NCI-H1105 treated with DMSO at 0.1 percent for 48 hours (cell line): ENCODE results near the gene ARHGAP1.
"Not testable (repeated sequence)": the region's sequence is repeated elsewhere in the genome, so short reads cannot be mapped to it uniquely, and the experiment has no call there.

Source experiments
- DNase-seq: peaks from one replicate; lab custom pipeline; 2025; lab: John Stamatoyannopoulos, UW

ARHGAP1 gene

DNA sequence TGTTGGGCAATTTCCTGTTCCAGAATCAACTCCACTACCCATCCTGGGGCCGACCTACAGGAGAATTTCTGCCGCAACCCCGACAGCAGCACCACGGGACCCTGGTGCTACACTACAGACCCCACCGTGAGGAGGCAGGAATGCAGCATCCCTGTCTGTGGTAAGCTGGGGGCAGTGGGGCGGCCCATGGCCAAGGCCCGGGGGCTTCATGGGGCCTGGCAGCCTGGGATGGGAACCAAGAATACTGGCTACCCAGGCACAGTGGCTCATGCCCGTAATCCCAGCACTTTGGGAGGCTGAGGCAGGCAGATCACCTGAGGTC, 22.9 kb upstream of the ARHGAP1 start:
- DNase-seq, result no peak

DNA sequence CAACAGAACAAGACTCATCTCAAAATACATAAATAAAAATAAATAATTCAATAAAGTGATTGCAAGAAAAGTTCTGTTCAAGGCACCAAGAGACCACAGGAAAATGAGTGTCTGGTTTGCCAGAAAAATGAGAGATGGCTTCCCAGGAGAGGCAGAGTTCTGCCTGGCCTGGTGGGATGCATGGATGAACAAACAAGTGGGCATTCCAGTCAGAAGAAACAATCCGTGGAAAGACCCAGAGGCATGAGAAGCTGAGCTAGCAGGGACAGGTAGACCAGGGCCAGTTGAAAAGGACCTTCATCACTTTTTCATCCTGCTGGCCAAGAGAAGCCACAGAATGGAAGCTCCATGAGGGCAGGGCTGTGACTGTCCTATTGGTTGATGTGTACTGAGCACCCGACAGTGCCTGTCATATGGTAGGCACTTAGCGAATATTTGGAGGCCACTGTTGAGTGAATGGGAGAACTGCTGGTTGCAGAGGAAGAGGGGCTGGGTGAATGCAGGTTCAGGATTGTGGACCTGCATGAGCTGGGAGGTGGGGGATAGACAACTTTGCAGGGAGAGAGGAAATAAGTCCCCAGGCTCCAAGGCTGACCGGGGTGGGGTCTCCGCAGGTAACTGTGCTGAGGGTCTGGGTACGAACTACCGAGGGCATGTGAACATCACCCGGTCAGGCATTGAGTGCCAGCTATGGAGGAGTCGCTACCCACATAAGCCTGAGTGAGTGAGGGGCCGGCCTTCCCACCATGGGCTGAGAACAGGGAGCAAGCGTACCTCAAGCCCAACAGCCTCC, 22.3 kb upstream of the ARHGAP1 start:
- DNase-seq, result no peak

DNA sequence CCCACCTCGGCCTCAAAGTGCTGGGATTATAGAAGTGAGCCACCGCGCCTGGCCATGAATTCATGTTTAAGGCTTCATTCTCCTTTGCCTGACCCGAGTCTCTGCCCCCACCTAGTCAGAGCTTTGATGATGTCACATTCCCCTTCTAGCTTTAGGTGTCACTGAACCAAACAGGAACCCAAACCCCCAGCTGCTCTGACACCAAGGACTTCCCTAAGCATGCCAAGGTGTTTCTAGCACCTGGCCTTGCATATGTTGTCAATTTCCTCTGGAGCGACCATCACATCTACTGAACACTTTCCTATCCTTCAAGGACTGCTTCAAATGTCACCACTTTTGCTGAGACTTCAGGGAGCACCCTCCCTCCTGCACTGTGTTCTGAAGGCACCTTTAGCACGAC, 20.9 kb upstream of the ARHGAP1 start:
- DNase-seq, result no peak

DNA sequence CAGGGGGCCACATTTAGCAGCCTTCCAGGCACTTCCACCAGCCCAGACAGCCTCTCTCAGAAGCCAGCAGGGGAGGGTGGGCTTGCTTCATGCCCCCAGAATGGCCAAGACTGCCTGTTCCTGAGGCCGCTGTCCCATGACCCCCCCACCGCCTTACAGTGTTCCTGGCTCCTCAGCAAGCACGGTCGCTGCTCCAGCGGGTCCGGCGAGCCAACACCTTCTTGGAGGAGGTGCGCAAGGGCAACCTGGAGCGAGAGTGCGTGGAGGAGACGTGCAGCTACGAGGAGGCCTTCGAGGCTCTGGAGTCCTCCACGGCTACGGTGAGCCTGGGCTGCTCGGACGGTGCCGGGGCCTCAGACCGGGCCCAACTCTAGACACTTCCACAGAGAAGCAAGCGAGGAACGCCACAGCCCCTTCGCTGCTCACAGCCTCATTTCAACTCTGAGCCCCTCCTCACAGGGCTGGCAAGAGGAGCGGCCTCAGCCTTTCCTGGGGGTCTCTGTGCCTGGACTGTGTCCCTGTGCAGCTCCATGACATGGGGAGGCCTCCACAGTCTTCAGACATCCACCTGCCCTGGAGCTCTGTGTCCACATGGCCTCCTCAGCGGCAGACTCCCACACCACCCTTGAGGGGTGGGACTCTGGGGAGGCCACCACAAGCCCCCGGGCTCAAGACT, 19.3 kb upstream of the ARHGAP1 start:
- DNase-seq, result no peak

DNA sequence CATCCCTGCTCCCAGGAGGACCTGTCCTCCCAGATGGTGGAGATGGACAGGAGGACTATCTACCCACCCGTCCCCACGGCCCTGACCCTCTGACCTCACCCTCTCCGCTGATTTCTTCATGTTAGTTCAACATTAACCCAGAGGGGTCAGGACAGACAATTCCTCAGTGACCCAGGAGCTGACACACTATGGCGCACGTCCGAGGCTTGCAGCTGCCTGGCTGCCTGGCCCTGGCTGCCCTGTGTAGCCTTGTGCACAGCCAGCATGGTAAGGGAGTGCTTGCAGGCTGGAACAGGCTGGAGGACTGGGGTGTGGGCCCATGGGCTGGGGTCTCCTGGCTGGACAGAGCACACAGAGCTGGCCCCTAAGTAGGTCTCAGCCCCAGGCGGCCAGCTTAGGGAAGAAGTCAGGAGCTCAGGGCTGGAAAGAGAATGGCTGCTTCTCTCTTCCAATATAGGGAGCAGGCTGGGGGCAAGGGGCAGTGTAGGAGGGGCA, 18.7 kb upstream of the ARHGAP1 start, which contains the start of gene F2:
Gene F2 (plus strand): TSS at position 166 of the 495 bp plus-strand sequence. CDS start 23 bp downstream, at position 189.
- DNase-seq, result no peak

DNA sequence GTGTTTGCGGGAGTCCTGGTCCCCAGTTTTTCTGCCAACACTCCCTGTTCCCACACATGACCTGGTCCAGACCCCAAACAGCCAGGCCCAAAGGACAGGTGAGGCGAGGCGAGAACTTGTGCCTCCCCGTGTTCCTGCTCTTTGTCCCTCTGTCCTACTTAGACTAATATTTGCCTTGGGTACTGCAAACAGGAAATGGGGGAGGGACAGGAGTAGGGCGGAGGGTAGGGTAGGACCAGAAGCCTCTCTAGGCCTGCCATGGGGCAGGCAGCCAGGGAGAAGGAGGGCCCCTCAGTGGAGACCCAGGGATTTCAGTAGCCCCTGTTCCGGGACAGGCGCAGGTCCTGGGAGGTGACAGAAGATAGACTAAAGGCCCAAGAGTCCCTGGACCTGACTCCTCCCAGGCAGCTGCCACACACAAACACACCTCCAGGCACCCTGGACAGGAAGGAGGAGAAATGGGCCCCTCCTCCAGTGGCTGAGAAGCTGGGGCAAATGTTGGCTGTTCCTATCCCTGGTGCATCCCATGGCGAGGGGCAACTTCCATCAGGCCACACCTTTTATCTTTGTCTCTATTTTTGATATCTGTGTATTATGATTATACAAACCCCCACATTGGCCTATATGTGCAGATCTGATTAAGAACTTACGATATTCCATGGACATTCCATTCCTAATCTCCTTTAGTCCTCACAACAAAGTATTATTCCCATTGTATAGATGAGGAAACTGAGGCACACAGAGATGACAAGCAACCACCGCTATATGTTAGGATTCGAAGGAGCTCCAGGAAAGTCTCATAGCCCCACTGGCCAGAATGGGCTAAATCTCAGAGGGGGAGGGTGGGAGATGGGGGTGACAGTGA, 18.0 kb upstream of the ARHGAP1 start:
- DNase-seq, result no peak

DNA sequence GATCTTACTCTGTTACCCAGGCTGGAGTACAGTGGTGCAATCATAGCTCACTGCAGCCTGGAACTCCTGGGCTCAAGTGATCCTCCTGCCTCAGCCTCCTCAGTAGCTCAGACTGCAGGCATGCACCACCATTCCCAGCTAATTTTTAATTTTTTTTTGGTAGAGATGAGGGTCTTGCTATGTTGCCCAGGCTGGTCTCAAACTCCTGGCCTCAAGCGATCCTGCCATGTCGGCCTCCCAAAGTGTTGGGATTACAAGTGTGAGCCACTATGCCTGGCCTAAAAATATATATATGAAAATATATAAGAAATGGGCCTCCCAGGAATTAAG, 17.4 kb upstream of the ARHGAP1 start:
- DNase-seq, result not testable (repeated sequence)

DNA sequence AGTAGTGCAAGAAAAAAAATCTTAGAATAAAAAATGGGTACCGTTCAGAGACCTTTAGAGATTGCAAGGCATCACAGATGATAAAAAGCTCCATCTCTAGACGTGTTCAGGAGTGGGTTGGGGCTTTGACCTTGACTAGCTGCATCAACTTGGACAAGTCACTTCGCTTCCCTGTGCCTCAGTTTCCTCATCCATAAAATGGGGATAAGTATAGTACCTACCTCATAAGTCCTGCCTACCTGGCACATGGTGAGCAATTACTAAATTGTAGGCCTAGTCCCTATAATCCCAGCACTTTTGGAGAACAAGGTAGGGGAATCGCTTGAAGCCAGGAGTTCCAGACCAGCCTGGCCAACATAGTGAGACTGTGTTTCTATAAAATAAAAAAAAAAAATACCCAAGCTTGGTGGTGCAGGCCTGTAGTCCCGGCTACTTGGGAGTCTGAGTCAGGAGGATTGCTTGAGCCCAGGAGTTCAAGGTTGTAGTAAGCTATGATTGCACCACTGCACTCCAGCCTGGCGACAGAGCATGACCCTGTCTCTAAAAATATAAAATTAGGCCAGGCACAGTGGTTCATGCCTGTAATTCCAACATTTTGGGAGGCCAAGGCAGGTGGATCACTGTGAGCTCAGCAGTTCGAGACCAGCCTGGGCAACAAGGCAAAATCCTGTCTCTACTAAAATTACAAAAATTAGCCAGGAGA, 12.6 kb upstream of the ARHGAP1 start:
- DNase-seq, result no peak

DNA sequence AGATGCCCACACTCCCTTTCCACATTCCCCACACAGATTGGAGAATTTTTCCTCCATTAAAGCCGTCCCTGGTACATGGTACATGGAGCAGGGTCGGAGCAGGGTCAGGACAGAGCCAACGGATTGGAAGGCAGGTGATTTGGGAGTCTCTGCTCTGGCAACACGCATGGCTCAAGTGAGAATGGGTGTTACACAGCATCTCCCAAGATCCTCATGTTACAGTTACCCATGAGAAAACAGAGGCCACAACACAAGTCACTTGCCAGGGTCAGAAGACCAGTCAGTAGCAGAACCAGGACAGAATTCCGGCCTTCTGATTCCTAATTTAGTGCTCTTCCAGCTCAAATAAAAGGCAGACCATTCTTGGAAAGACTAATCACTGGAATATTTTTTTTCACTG, 10.9 kb upstream of the ARHGAP1 start:
- no peak for DNase-seq

DNA sequence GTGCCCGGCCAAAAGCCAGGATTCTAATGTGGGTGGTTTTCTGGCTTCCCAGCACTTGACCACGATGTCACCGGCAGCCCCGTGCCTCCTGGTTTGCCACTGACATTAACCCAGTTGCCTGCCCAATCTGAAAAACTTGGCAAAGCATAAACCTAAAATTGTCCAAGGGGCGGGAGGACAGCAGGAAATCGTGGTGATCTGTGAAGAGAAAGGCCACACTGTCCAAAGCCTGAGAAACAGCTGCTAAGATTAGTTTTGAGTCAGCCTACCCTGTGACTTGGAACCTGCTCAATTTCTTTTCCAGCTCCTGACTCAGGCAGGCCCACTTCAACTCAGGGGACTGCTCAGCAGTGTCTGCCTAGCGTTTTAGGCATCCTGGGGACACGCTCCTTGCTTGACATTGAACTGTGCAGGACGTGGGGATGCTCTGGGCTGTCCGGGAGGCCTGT, 10.4 kb upstream of the ARHGAP1 start:
- no peak for DNase-seq

DNA sequence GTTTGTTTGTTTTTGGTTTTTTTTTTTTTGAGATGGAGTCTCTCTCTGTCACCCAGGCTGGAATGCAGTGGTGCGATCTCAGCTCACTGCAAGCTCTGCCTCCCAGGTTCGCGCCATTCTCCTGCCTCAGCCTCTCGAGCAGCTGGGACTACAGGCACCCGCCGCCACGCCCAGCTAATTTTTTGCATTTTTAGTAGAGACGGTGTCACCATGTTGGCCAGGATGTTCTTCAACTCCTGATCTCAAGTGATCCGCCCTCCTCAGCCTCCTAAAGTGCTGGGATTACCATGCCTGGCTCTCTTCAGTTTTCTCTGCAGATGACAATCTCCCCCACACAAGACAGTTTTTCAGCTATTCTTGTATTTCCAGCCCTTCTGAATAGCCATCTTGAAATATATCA, 8.9 kb upstream of the ARHGAP1 start:
- not testable (repeated sequence) for DNase-seq

DNA sequence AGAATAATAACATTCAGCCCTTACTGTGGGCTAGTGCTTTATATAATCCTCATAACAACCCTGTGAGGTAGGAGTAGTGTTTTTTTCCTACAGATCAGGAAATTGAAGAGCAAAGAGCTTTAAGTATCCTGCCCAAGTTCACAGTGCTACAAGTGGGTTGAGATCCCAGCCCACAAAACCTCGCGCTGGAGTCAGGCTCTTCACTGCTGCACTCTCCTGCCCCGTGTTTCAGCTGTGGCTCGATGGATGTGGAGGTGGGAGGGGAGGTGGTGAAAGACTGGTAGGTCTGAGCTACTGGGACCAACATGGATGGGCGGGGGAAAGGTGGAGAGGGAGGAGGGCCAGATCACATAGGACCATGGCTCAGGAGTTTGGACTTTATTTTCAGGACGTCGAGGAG, 6.5 kb upstream of the ARHGAP1 start:
- no peak for DNase-seq

DNA sequence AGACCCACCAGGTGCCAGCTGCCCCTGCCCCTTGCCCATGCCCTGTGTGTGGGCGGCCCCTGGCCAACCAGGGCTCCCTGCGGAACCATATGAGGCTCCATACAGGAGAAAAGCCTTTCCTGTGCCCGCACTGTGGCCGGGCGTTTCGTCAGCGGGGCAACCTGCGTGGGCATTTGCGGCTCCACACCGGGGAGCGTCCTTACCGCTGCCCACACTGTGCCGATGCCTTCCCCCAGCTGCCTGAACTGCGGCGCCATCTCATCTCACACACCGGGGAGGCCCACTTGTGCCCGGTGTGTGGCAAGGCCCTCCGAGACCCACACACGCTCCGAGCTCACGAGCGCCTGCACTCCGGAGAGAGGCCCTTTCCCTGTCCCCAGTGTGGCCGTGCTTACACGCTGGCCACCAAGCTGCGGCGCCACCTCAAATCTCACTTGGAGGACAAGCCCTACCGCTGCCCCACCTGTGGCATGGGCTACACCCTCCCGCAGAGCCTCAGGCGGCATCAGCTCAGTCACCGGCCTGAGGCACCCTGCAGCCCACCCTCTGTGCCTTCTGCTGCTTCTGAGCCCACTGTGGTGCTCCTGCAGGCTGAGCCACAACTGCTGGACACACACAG, 4.8 kb upstream of the ARHGAP1 start:
- DNase-seq, result no peak

DNA sequence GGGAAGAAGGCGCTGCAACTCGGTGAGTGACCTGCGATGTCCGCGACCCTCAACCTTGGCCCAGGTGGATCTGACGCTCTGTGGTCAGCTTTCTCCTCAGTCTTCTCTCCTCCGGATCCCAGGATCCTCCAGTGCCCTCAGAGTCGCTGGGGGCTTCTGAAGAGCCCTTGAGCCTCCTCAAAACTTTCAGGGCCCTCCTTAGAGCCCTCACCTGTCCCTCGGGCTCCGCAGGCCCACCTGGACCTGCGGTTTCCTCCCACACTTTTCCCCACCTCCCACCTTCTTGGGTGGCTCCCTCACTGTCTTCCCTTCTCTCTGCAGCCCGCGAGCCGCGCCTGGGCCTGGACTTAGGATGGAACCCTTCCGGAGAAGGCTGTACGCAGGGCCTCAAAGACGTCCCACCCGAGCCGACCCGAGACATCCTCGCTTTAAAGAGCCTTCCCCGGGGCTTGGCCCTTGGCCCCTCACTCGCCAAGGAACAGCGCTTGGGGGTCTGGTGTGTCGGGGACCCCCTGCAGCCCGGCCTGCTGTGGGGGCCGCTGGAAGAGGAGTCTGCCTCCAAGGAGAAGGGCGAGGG, 747 bp upstream of the ARHGAP1 start:
- no peak for DNase-seq

DNA sequence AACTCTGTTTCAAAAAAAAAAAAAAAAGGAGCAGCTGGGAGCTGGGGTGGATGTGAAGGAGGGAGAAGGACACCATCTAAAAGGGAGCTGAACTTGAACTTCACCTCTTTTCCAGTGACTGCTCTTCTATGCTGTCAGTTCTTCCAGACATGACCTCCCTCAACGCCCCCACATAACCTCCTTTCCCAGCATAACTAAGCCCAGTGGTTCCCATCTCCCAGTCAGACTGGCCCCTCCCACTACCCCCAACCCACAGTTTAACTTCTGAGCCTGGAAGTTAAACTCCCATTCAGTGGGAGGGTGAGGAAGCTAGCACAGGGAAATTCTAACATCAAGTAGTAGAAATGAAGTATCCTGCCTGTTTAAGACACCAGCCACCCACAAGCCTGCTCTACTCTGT, 1.8 kb downstream of the ARHGAP1 start:
- DNase-seq, result no peak

DNA sequence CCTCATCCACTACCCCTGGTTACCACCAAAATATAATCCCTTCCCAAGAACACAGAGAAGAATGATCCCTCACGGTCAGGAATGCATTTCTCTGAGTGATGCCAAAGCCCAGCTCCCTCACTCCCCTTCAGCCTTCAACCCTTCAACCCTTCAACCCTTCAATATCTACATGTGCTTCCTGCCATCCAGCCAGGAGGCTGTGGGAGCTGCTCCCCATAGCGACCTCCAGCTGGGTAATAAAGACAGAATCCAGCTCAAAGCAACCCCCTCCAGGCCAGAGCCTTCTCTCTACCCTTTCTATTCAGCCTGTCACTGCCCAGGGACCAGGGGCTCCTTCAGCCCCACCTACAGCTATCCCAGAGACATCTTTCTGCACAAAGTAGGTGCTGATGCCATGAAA, 2.7 kb downstream of the ARHGAP1 start:
- no peak for DNase-seq

DNA sequence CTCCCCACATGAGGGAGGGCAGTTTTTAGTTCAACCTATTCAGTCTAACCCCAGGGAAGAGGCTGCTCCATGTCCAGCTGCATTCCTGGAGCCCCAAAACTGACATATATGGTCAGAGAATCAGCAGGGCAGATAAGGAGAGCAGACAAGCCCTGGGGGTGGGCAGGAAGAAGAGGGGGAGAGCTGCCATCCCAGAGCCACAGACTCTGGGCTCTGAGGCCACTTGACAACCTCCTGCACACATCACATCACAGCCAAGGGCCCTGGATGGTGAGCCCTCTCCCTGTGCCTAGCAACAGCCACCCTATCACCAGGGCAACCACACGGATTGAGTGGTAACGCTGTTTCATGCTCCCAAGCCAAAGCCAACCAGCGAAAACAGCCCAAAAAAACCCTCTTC, 3.1 kb downstream of the ARHGAP1 start:
- no peak for DNase-seq

DNA sequence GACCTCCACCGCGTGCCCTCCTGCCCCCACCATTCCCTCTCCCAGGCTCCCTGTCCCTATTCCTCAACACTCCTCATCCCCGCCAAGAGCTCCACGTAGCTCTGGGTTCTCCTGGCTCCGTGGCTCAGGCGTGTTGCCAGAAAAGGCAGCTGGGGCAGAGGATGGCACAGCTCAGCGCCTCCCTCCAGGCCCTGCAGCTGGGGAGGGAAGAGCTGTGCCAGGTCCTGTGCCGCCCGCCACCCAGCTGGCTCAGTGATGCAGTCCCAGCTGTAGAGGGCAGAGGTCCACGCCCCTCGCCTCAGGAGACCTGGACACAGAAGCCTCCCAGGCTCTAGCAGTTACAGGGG, 4.2 kb downstream of the ARHGAP1 start:
- peak; percentile 19 for DNase-seq

DNA sequence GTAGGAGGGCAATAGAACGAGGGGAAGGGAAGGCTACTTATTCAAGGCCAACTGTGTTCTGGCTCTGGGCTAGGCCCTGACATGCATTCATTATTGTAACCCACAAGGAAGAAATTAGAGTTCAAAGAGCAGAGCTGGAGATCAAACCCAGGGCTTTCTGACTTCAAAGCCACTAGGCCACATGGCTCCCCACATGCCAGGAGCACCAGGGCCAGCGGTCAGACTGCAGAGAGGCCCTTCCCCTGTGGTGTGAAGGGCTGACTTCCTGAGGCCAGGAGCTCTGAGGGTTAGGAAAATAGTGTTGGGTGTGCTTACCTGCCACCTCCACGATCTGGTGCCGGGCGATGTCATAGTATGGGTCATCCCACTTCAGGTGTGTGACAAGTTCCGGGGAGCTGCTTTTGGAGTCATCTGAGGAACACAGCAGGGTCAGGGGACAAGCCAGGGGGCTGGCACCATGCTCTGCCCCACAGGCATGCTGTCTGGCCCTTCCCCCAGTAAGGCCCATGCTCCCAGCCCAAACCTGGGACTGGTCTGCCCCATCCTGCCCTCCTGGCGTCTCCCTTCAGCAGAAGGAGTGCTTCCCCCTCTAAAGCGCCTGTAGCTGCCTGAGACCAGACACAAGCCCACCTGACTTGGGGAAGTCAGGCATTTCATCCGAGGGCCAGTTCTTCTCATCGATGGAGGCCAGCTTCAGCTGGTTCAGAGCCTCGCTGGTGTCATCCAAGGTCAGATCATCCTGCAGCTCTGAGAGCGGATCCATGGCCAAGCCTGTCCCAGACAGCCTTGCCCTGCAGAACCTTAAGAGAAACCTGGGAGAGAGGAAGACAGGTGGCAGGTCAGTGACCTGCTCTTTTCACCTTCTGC, 4.8 kb downstream of the ARHGAP1 start:
- no peak for DNase-seq

DNA sequence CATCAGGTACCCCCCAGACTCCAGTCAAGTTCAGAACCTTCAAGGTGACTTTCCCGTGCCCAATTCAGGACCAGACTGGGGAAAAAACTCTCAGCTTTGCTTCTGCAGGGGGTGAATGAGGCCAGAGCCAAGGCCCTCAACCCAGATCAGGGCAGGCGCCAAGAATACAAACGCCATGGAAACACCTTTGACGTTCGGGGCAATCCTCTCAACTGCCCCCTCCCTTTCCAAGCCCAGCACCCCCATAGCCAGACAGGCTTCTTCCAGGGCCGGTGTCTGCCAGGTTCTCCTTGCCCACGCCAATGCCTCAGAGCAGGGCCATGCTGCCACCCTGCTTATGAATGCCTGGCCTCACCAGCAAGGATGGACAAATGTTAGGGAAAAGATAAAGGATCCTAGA, 5.8 kb downstream of the ARHGAP1 start:
- DNase-seq, result no peak
